GM12875 (cell line): Measurements from ENCODE around the gene P2RY6.

ENCODE experiments used
- H3K4me3 ChIP-seq: one replicate; pipeline ENCODE4 v1.5.1; 2011; ENCODE audit warnings: low read depth, low read length, control low read depth
- CTCF ChIP-seq: IDR thresholded peaks from 2 replicates; pipeline ENCODE4 v1.5.1; 2011; ENCODE audit warnings: low read depth, mild to moderate bottlenecking, control low read depth, inconsistent platforms, low read length, moderate library complexity, borderline replicate concordance; ENCODE audit not compliant: insufficient read depth

Gene P2RY6

DNA sequence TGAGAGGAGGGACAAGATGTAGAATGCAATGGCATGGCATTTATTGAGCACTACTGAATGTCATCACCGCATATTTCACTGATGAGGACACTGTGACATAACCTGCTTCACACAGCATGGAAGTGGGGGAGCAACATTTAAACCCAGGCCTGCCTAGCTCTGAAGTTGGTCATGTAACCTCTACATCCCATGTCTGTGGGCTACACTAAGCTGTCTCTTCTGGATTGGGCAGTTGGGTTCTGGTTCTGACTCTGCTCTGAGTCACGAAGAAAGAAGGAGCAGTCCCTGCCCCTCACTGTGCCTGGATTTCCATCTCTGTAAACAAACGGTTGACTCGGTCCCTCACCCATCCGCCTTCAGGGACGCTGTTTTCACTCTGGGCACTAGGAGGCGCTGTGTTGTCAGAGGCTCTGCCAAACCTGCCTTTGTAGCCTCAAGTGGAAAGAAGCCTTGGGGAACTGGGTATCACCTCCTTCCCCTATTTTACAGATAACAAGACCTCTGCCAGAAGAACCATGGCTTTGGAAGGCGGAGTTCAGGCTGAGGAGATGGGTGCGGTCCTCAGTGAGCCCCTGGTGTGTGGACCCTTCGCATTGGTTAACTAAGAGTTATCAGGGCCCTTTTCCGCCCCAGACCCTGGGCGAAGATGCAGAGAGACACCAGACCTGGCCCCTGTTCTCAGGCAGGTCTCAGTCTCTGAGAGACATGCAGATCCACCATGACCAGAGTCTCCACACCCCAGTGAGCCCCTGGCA lies 23.3 kb downstream of the P2RY6 start:
- peak; percentile 96 for TF ChIP-seq CTCF

GRCh38 chr11:73295996-73296318 lies 23.8 kb downstream of the P2RY6 start:
- no peak for TF ChIP-seq CTCF
- no peak overlapping the region for H3K4me3 ChIP-seq

More for the DNA sequence above, 23.3 kb downstream of the P2RY6 start:
- no peak overlapping the region for H3K4me3 ChIP-seq

GRCh38 chr11:73296501-73297230 lies 24.5 kb downstream of the P2RY6 start:
- no peak overlapping the region for H3K4me3 ChIP-seq
- no peak for TF ChIP-seq CTCF

DNA sequence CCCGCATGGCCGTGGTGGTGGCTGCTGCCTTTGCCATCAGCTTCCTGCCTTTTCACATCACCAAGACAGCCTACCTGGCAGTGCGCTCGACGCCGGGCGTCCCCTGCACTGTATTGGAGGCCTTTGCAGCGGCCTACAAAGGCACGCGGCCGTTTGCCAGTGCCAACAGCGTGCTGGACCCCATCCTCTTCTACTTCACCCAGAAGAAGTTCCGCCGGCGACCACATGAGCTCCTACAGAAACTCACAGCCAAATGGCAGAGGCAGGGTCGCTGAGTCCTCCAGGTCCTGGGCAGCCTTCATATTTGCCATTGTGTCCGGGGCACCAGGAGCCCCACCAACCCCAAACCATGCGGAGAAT lies 25.1 kb downstream of the P2RY6 start:
- TF ChIP-seq CTCF, result no peak
- no peak overlapping the region for H3K4me3 ChIP-seq

- no peak for TF ChIP-seq CTCF
- no peak overlapping the region for H3K4me3 ChIP-seq
Measured at GRCh38 chr11:73297702-73298101, 25.6 kb downstream of the P2RY6 start.

DNA sequence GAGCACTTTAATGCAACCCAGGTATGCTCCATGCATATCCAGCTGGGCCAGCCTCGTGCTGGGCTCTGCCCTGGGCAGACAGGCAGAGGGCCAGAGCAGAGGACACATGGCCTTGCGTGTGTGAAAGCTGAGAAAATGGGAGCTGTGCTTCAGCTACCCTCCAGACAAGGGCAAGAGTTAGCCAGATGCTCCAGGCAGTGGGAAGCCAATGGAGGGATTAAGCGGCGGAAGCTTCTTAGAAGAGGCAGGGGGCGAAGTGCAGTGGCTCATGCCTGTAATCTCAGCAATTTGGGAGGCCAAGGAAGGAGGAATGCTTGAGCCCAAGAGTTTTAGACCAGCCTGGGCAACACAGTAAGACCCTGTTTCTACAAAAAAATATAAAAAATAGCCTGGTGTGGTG lies 26.1 kb downstream of the P2RY6 start:
- TF ChIP-seq CTCF, result no peak
- no peak overlapping the region for H3K4me3 ChIP-seq

DNA sequence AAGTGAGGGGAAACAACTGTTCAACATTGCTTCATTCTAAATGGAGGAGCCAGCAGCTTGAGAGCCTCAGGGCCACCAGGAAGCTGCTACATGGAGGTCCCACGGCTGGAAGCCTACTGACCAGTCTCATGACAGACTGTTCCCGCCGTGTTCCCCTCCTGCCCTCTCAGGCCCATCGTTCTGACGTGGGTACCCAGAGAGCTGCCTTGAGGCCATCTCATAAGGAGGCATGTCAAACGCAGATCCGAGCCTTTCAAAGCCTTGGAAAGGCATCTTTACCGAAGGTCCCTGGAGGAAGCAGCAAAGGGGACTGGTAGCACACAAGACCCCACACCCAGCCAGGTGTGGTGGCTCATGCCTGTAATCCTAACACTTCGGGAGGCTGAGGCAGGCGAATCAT lies 27.6 kb downstream of the P2RY6 start:
- no peak for TF ChIP-seq CTCF
- H3K4me3 ChIP-seq, result no peak overlapping the region
